GM23338 (cell line): ENCODE results near the gene CPNE4. TPM values are rescaled to one million over a fixed set of nuclear protein-coding genes. Genes with fewer than 3 reads are reported as not detected.
A peak's percentile ranks its signal among the peaks of the same experiment; 100 is the strongest.

ENCODE experiments used
- ATAC-seq: fragments of 200-7000 bp; cut with Tn5 transposase; 3 replicates; pipeline ENCODE4 v1.9.1; 2020
- DNase-seq: peaks from one replicate; pipeline ENCODE4 v3.0.0-alpha.2; 2015; ENCODE audit warnings: low spot score
- H2AFZ ChIP-seq: fragments of 200-600 bp; sonication (generic); 2 replicates; pipeline ENCODE4 v1.8.0; 2016; ENCODE audit warnings: antibody characterized with exemption, mild to moderate bottlenecking, moderate library complexity
- H3F3A ChIP-seq: fragments of 200-600 bp; sonication (generic); replicated peaks from 2 replicates; pipeline ENCODE4 v1.8.0; 2017; ENCODE audit warnings: antibody characterized with exemption, mixed run types, low read depth
- H3K27ac ChIP-seq: fragments of 200-600 bp; sonication (generic); 2 replicates; pipeline ENCODE4 v1.6.1; 2016; ENCODE audit warnings: low read depth
- H3K27me3 ChIP-seq: fragments of 200-600 bp; sonication (generic); 2 replicates; pipeline ENCODE4 v1.8.0; 2016; ENCODE audit warnings: mild to moderate bottlenecking, mixed run types, moderate library complexity; ENCODE audit not compliant: insufficient read depth
- H3K36me3 ChIP-seq: fragments of 200-600 bp; sonication (generic); 2 replicates; pipeline ENCODE4 v1.8.0; 2016; ENCODE audit warnings: mild to moderate bottlenecking; ENCODE audit not compliant: insufficient read depth
- H3K4me1 ChIP-seq: fragments of 200-600 bp; sonication (generic); 2 replicates; pipeline ENCODE4 v1.8.0; 2016; ENCODE audit warnings: mild to moderate bottlenecking, moderate library complexity; ENCODE audit not compliant: insufficient read depth
- H3K4me2 ChIP-seq: fragments of 200-600 bp; sonication (generic); 2 replicates; pipeline ENCODE4 v1.7.1; 2017; ENCODE audit warnings: mixed run types
- H3K4me3 ChIP-seq: fragments of 200-600 bp; sonication (generic); 2 replicates; pipeline ENCODE4 v1.6.1; 2016; ENCODE audit warnings: mixed run types
- H3K79me2 ChIP-seq: fragments of 200-600 bp; sonication (generic); replicated peaks from 2 replicates; pipeline ENCODE4 v1.8.0; 2017; ENCODE audit warnings: mild to moderate bottlenecking; ENCODE audit not compliant: insufficient read depth
- H3K9me2 ChIP-seq: fragments of 200-600 bp; sonication (generic); 2 replicates; pipeline ENCODE4 v1.8.0; 2017; ENCODE audit not compliant: insufficient read depth
- H4K20me1 ChIP-seq: fragments of 200-600 bp; sonication (generic); replicated peaks from 2 replicates; pipeline ENCODE4 v1.8.0; 2017; ENCODE audit warnings: mild to moderate bottlenecking; ENCODE audit not compliant: insufficient read depth
- H3K27ac Mint-ChIP-seq: 2 replicates; pipeline ENCODE4 v1.8.0; 2020; ENCODE audit warnings: inconsistent platforms, mild to moderate bottlenecking, moderate library complexity, mixed read lengths
- H3K27me3 Mint-ChIP-seq: 3 replicates; pipeline ENCODE4 v1.8.0; 2022; ENCODE audit warnings: low read depth, mild to moderate bottlenecking, moderate library complexity, mixed read lengths, inconsistent platforms; ENCODE audit not compliant: insufficient read depth, poor library complexity
- H3K36me3 Mint-ChIP-seq: 3 replicates; pipeline ENCODE4 v1.8.0; 2021; ENCODE audit warnings: low read depth, mild to moderate bottlenecking, inconsistent platforms, moderate library complexity, mixed read lengths
- H3K4me1 Mint-ChIP-seq: 3 replicates; pipeline ENCODE4 v1.8.0; 2020; ENCODE audit warnings: mild to moderate bottlenecking, inconsistent platforms, mixed read lengths
- H3K4me3 Mint-ChIP-seq: 3 replicates; pipeline ENCODE4 v1.8.0; 2021; ENCODE audit warnings: moderate library complexity, mild to moderate bottlenecking, inconsistent platforms, mixed read lengths
- H3K9me3 Mint-ChIP-seq: 3 replicates; pipeline ENCODE4 v1.8.0; 2020; ENCODE audit warnings: moderate library complexity, mild to moderate bottlenecking, inconsistent platforms, mixed read lengths
- CTCF ChIP-seq, 2 experiments: fragments of 200-600 bp in 1 of 2; sonication (generic) in 1 of 2; conservative IDR thresholded peaks; 2 replicates each; pipeline versions ENCODE4 v1.5.1 to v1.6.1; 2016 to 2017; ENCODE audit warnings: antibody characterized with exemption in 2 of 2, low read depth in 2 of 2, mild to moderate bottlenecking in 2 of 2, moderate library complexity in 1 of 2
- EZH2 ChIP-seq: fragments of 200-600 bp; sonication (generic); IDR thresholded peaks from one replicate; pipeline ENCODE4 v1.8.0; 2017; ENCODE audit warnings: antibody characterized with exemption, mild to moderate bottlenecking, low read depth; ENCODE audit not compliant: unreplicated experiment
- JUNB ChIP-seq: IDR thresholded peaks from one replicate; pipeline ENCODE4 v1.6.1; 2016; ENCODE audit warnings: antibody characterized with exemption; ENCODE audit not compliant: unreplicated experiment
- ZNF114 ChIP-seq: fragments of 250-450 bp; sonication (Bioruptor Pico); IDR thresholded peaks from 2 replicates; pipeline ENCODE4 v1.5.0; 2020; ENCODE audit warnings: mild to moderate bottlenecking, moderate library complexity
- ZNF331 ChIP-seq: fragments of 250-450 bp; sonication (Bioruptor Pico); IDR thresholded peaks from 2 replicates; pipeline ENCODE4 v1.5.0; 2020; ENCODE audit warnings: low read depth, mild to moderate bottlenecking, moderate library complexity
- ZNF462 ChIP-seq: fragments of 250-450 bp; sonication (Bioruptor Pico); IDR thresholded peaks from 2 replicates; pipeline ENCODE4 v1.5.0; 2020; ENCODE audit warnings: mild to moderate bottlenecking, moderate library complexity
- polyA plus RNA-seq: library from polyadenylated mRNA; unstranded; fragments of >200 nt; fragmentation: Nextera tagmentation; extraction: Ambion mirVana; gene quantifications from 2 replicates; pipeline ENCODE4 v1.2.1, GENCODE V29; 2016
- total RNA-seq: library from RNA; depleted of rRNA; stranded (reverse); fragments of >200 nt; shearing (Covaris generic); gene quantifications from 2 replicates; pipeline ENCODE4 v1.2.3, GENCODE V29; 2014

The CPNE4 gene
- total and polyA plus RNA-seq, 2 experiments from 2014 or later = 2.0 to 6.5 TPM

- Histone ChIP-seq H3K9me2 (no peaks in the 10 kb centered on the region), H3K36me3 (no peaks in the 10 kb centered on the region), H2AFZ (peak overlapping the region; percentile 85), H3F3A (0 out of 2 replicates have a peak, but pooled peaks cover 1% of the 10 kb centered on the region), H4K20me1 (no peaks in the 10 kb centered on the region), H3K27me3 (peaks cover 28% of the 10 kb centered on the region), H3K4me2 (no peak overlapping the region), H3K4me1 (peaks cover 7% of the 10 kb centered on the region), H3K4me3 (no peak overlapping the region), H3K27ac (no peak overlapping the region), H3K79me2 (no peaks in the 10 kb centered on the region)
- H3K9me3 Mint-ChIP-seq = no peaks in the 10 kb centered on the region; the same call in 2 of the 3 replicates
- H3K27ac Mint-ChIP-seq = no peak overlapping the region
- peaks cover 18% of the 10 kb centered on the region for H3K4me1 Mint-ChIP-seq
- DNase-seq (peak; percentile 98), ATAC-seq (peak; percentile 98)
- H3K4me3 Mint-ChIP-seq = no peak overlapping the region
- peaks cover 16% of the 10 kb centered on the region for H3K27me3 Mint-ChIP-seq
- no peaks in the 10 kb centered on the region for H3K36me3 Mint-ChIP-seq
- TF ChIP-seq ZNF462 (no peak), CTCF (conservative IDR thresholded peaks at IDR 0.05; ENCODE audit: low read depth in 2 of 2) (peak; percentile 92 to 97)
These were observed 5.5 kb downstream of the CPNE4 start for GRCh38 chr3:132029182-132029902.

GRCh38 chr3:132022914-132023313, 11.9 kb downstream of the CPNE4 start:
- no peaks in the 10 kb centered on the region for H3K9me3 Mint-ChIP-seq
- no peaks in the 10 kb centered on the region for H3F3A ChIP-seq
- TF ChIP-seq ZNF114 (no peak), CTCF (conservative IDR thresholded peaks at IDR 0.05; ENCODE audit: low read depth in 2 of 2) (no peak), EZH2 (no peak), ZNF331 (CRISPR knock-in tag) (no peak), JUNB (no peak)

More at GRCh38 chr3:132022914-132023313, 11.9 kb downstream of the CPNE4 start:
- ATAC-seq = no peak
- H3K4me1 Mint-ChIP-seq = peaks cover 3% of the 10 kb centered on the region; the same call in 1 of the 3 replicates
- Histone ChIP-seq H3K27ac (no peak overlapping the region), H3K36me3 (no peaks in the 10 kb centered on the region), H3K4me1 (no peaks in the 10 kb centered on the region; the same call in 1 of the 2 replicates), H2AFZ (no peak overlapping the region), H3K4me2 (no peak overlapping the region), H3K79me2 (no peaks in the 10 kb centered on the region), H3K9me2 (no peaks in the 10 kb centered on the region), H3K4me3 (no peak overlapping the region), H4K20me1 (no peaks in the 10 kb centered on the region), H3K27me3 (no peaks in the 10 kb centered on the region)
- H3K27ac Mint-ChIP-seq = no peak overlapping the region
- DNase-seq = no peak
- no peak overlapping the region for H3K4me3 Mint-ChIP-seq
- no peaks in the 10 kb centered on the region for H3K36me3 Mint-ChIP-seq
- H3K27me3 Mint-ChIP-seq = peaks cover 2% of the 10 kb centered on the region
